Endometrium (tissue), 2 donors: Measurements from ENCODE around the gene BRINP2.

Experiments used
- FAIRE-seq: peaks from 2 replicates; lab custom pipeline; 2012; peaks lifted over from hg19 to GRCh38; lab: Jason Lieb, UNC
- donor health status: control.
- donor health status: control.

The BRINP2 gene

GRCh38 chr1:177164380-177165068 is 6.2 kb upstream of the BRINP2 start, which contains the start of gene ASTN1:
ASTN1 (minus strand) TSS chr1:177164712; CDS start chr1:177164676, 36 bp downstream.
- FAIRE-seq = no peak

DNA sequence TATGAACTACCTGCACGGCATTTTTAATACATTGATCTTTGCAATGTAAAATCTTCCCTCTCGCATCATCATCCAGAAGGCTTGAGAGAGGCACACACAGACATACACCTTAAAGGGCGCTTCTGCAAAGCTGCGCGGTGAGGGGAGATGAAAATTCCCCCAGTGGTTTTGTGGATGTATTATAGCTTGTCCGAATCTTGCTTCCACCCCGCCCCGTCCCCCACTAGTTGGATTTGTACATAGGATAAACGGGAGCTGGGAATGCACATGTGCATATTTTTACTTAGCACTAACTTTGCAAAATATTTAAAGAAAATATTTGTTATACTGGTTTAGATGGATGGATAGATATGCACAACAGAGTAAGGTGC is 5.7 kb upstream of the BRINP2 start:
- no peak for FAIRE-seq

DNA sequence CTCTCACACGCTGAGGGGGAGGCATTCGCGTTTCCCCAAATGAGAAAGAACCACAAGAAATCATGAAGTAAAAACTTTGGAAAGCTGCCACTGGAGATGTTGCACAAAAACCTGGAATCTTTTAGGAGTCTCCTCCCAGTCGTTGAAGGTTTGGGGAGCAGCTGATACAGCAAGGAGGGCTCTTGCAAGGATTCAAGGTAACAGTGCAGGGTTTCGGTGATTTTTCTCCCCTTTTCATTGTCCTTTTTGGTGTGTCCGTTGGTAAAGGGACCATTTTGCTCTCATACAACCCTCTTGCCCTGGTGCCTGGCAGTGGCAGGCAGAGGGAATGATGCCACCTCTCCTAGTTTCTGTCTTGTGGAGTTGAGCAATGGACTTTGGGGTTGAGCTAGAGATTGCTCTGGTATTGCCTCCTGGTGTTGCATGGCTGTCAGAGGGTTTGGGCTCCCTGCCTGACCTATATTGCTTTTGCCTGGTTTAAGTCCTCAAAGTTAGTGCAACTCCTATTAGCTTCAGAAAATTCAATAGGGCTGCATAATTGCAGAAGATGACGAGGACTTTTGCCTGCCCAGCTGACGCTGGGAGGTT is 872 bp downstream of the BRINP2 start:
- no peak for FAIRE-seq

- FAIRE-seq = no peak
Measured at GRCh38 chr1:177172272-177172671, 1.5 kb downstream of the BRINP2 start.

- no peak for FAIRE-seq
Measured at GRCh38 chr1:177172866-177173265, 2.1 kb downstream of the BRINP2 start.

- FAIRE-seq = no peak
Measured at GRCh38 chr1:177173976-177174375, 3.2 kb downstream of the BRINP2 start.

DNA sequence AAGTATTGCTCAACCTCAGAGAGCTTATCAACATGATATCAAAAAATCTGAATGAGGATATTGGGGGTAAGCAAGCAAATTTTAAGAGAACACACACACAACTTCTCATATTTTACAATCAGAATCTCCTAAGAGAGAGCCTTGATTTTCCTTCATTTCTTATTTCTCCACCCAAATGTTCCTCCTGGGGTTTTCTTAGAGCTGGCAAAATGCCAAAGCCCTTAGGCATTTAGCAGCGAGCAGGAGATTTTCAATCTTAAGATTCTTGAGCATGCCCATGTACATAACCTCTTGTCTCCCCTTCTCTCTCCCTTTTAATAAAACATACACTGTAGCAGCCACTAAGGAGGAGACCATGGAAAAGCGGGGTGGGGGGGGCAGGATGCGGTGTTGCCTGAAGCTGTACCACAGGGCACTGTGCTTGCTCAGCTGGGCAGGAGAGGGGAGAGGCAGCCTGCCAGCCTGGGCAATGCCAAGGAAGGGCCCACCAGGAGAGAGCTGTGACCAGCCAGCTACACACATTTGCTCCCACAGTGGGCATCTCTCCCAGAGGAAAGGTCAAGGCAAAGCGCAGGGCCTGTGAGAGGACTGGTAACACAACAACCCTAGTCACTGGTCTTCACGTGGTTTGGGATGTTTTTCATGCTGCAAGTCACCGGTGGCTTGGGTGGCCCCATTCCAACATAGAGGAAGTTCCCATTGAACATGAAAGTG is 4.3 kb downstream of the BRINP2 start:
- FAIRE-seq = no peak

- no peak for FAIRE-seq
Measured at GRCh38 chr1:177181280-177181630, 10.5 kb downstream of the BRINP2 start.

DNA sequence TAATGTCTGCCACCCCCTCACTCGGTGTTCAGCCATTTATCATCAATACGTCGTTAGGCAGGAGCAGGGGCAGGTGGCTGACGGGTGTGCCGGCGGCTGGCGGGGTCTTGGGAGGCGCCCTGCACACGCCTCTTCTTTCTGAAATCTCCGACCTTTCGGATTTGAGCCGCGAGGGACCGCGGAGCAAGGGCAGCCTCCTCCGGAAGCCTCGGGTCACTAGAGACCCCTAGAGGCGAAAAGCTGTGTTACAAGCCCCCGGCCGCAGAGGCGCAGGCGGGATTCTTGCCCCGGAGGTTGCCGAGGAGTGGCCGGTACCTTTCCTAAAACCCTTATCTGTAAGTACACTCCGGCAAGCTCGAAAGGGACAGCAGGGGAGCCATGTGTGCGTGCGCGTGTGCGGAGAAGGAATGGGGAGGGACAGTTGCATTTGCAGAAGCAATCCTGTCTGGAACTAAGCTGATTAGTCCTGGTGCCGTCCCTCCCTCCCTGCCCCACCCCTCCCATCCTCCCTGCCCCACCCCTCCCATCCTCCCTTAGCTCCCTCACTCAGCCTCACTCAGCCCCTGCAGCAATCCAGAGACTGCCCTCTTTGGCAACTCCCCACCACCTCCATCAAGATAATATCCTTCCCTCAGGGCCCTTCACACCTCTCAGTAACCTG is 11.0 kb downstream of the BRINP2 start:
- FAIRE-seq = no peak

DNA sequence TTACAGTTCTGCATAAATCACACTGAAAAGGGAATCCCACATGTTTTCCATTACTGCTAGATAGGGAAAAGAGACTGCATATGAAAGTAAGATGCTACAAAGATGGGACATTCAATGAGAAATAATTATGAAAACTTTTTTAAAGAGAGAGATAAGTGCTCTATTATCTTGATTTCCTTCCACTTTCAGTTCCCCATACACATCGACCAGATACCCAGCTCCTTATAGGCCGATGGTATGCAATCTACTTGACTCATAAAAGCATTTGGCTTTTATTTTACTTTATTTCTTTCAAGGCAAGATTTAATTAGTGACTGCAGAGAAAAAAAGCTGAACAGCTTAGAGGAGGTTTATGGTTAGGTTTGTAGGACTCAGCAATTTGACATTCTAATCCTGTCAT is 13.1 kb downstream of the BRINP2 start:
- FAIRE-seq = no peak

GRCh38 chr1:177185209-177185608 is 14.5 kb downstream of the BRINP2 start:
- no peak for FAIRE-seq

- no peak for FAIRE-seq
Measured at GRCh38 chr1:177186639-177187038, 15.9 kb downstream of the BRINP2 start.

- no peak for FAIRE-seq
Measured at GRCh38 chr1:177190308-177190970, 19.7 kb downstream of the BRINP2 start.

DNA sequence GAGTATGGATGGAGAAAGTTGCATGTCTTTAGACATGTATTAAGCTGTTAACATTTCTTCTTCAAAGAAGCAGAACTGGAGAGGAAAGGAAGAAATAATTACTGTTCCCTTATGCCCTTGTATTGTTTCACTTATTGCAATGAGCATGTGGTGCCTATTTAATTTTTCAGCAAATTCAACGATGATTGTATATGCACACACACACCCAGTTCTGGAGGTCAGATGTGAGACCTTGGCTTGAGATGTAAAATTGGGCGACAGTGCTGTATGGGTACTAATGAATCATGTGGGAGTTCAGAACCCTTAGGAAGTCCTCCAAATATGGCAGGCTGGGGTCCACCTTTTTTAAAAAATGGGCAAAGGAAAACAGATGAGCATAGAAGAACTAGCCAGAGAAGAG is 27.5 kb downstream of the BRINP2 start:
- FAIRE-seq = no peak

DNA sequence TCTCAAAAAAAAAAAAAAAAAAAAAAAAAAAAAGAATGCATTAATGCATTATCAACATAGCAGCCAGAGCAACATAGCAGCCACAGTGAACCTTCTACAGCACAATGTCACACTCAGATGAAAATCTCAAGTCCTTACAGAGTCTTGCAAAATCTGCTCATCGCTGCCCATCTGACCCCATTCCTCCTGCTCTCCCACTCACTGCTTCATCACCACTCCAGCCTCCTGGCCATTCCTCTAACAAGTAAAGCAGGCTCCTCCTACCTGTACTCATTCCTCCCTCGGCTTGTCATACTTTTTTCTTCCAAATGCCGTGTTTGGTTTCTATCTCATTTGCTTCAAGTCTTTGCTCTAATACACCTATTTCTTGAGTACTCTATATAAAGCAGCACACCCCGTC is 29.5 kb downstream of the BRINP2 start:
- FAIRE-seq = no peak

DNA sequence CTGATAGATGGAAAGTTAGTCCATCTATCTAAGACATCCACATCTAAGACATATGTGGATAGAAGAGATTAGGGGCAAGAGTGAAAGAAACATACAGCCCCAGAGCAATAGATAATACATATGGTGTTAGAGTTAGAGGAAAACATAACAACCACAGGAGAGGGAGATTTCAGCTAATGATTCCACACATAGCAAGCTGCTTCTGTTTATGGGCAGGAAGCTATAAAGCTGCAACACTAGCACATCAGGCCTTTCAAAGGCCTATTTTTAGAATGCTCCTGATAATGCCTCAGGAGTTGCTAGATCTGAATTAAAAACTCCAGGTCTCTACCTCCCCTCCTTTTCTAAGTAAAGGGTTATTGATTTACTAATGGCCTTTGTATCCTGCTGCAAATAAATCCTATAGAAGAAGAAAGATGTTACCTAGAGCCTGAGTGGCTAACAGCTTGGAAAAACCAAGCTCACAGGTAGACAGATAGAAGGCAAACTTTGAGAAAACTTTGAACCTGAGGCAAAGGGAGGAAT is 36.1 kb downstream of the BRINP2 start:
- FAIRE-seq = no peak

- no peak for FAIRE-seq
Measured at GRCh38 chr1:177208920-177209319, 38.2 kb downstream of the BRINP2 start.

GRCh38 chr1:177209357-177209756 is 38.6 kb downstream of the BRINP2 start:
- no peak for FAIRE-seq

GRCh38 chr1:177210071-177210470 is 39.3 kb downstream of the BRINP2 start:
- FAIRE-seq = no peak

DNA sequence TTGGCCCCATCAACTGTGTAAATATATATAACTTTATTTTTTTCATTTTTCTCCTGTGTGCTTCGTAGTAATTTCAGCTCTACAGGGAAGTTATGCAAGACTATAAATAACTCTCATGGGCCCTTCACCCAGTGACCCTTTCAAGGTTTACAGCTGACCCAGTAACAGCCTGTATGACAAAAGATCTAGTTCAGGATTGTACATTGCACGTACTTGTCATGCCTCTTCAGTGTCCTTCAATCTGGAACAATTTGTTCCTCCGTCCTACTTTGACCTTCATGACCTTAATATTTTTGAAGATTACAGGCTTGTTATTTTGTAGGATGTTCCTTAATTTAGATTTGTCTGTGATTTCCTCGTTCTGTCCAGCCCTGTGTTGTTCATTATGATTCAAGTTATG is 40.5 kb downstream of the BRINP2 start:
- no peak for FAIRE-seq

DNA sequence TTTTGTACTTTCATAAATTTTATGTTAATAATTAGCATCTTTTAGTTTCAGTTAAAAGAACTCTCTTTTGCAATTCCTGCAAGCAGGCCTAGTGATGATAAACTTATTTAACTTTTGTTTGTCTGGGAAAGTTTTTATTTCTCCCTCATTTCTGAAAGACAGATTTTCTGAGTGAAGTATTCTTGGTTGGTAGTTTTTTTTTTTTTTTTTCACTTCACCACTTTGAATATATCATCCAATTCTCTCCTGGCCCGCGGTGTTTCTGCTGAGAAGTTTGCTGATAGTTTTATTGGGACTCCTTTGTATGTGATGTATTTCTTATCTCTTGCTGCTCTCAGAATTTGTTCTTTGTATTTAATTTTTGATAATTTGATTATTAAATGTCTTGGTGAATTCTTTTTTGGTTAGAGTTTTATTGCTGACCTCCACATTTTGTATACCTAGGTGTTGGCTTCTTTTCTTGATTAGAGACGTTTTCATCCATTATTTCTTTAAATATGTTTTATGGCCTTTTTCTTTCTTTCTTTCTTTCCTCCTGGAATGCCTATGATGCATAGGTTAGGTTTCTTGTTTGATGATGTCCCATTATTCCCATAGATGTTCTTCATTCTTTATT is 45.9 kb downstream of the BRINP2 start:
- FAIRE-seq = no peak
